Endothelial cell of umbilical vein (primary cell): ENCODE results near the gene RALGAPA1.

Experiments used
- EZH2 ChIP-seq: IDR thresholded peaks from 2 replicates; pipeline ENCODE4 v1.6.1; 2012; ENCODE audit warnings: borderline replicate concordance, low read depth, mild to moderate bottlenecking, moderate library complexity, low read length, inconsistent platforms; ENCODE audit not compliant: severe bottlenecking
- JUN ChIP-seq: IDR thresholded peaks from 2 replicates; pipeline ENCODE4 v1.6.1; 2011; ENCODE audit warnings: borderline replicate concordance, low read depth; ENCODE audit not compliant: insufficient read length, insufficient read depth
- MYC ChIP-seq: IDR thresholded peaks from one replicate; pipeline ENCODE4 v1.6.1; 2011; ENCODE audit warnings: mild to moderate bottlenecking, low read depth, low read length
- POLR2A ChIP-seq: IDR thresholded peaks from 2 replicates; pipeline ENCODE4 v1.6.1; 2012; ENCODE audit warnings: low read depth, mild to moderate bottlenecking, control low read depth, low read length
- POLR2AphosphoS5 ChIP-seq: IDR thresholded peaks from 2 replicates; pipeline ENCODE4 v1.6.1; 2012; ENCODE audit warnings: low read depth, mild to moderate bottlenecking, control low read depth, low read length, moderate library complexity; ENCODE audit not compliant: insufficient read depth
- TF ChIP-seq, protein P1 (sequence below), 2 donors: IDR thresholded peaks; 1 replicate in 1 of 2; 2 replicates in 1 of 2; pipeline ENCODE4 v1.5.1; 2011; ENCODE audit warnings: low read length in 2 of 2, mild to moderate bottlenecking in 2 of 2, moderate library complexity in 2 of 2, control low read depth in 1 of 2, inconsistent platforms in 1 of 2, low read depth in 1 of 2; ENCODE audit not compliant: insufficient read depth in 1 of 2; ENCODE audit errors: extremely low read depth in 1 of 2
- TF ChIP-seq, protein P2 (sequence below): IDR thresholded peaks from 2 replicates; pipeline ENCODE4 v1.6.1; 2011; ENCODE audit not compliant: insufficient read depth, insufficient read length

- TF ChIP-seq EZH2 (no peak), MYC (no peak), POLR2A (no peak), POLR2AphosphoS5 (no peak), JUN (no peak)
- TF ChIP-seq, protein P1, sequence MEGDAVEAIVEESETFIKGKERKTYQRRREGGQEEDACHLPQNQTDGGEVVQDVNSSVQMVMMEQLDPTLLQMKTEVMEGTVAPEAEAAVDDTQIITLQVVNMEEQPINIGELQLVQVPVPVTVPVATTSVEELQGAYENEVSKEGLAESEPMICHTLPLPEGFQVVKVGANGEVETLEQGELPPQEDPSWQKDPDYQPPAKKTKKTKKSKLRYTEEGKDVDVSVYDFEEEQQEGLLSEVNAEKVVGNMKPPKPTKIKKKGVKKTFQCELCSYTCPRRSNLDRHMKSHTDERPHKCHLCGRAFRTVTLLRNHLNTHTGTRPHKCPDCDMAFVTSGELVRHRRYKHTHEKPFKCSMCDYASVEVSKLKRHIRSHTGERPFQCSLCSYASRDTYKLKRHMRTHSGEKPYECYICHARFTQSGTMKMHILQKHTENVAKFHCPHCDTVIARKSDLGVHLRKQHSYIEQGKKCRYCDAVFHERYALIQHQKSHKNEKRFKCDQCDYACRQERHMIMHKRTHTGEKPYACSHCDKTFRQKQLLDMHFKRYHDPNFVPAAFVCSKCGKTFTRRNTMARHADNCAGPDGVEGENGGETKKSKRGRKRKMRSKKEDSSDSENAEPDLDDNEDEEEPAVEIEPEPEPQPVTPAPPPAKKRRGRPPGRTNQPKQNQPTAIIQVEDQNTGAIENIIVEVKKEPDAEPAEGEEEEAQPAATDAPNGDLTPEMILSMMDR (IDR thresholded peaks at IDR 0.05; ENCODE audit: extremely low read depth in 1 of 2, insufficient read depth in 1 of 2, low read depth in 1 of 2, low read length in 2 of 2) = no peak
- TF ChIP-seq, protein P2, sequence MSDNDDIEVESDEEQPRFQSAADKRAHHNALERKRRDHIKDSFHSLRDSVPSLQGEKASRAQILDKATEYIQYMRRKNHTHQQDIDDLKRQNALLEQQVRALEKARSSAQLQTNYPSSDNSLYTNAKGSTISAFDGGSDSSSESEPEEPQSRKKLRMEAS = no peak
Measured at GRCh38 chr14:35705636-35706035, 103.5 kb downstream of the RALGAPA1 start.
